HepG2 (cell line): Measurements from ENCODE around the gene SEH1L. TPM values are rescaled to one million over a fixed set of nuclear protein-coding genes. Genes with fewer than 3 reads are reported as not detected.

Experiments used
- AGO2 ChIP-seq: fragments of 200-400 bp; formaldehyde crosslinking; optimal IDR thresholded peaks from 2 replicates; pipeline ENCODE3; 2017; ENCODE audit warnings: mild to moderate bottlenecking, low read depth, low read length, moderate library complexity
- KAT2B ChIP-seq: fragments of 150-350 bp; IDR thresholded peaks from 2 replicates; pipeline ENCODE4 v1.6.1; 2014; ENCODE audit warnings: low read depth, low read length, borderline replicate concordance
- MEF2D ChIP-seq: sonication (generic); formaldehyde crosslinking; IDR thresholded peaks from 2 replicates; pipeline ENCODE4 v1.5.1; 2020; ENCODE audit warnings: mild to moderate bottlenecking, missing genetic modification reagents
- MIXL1 ChIP-seq: IDR thresholded peaks from 2 replicates; pipeline ENCODE4 v1.6.1; 2016
- MXI1 ChIP-seq: IDR thresholded peaks from 3 replicates; pipeline ENCODE4 v1.6.1; 2012; ENCODE audit warnings: low read depth, low read length, inconsistent platforms, borderline replicate concordance
- STAG1 ChIP-seq: sonication (generic); formaldehyde crosslinking; IDR thresholded peaks from 2 replicates; pipeline ENCODE4 v1.4.0; 2020; ENCODE audit warnings: missing genetic modification reagents
- ZNF205 ChIP-seq: IDR thresholded peaks from 2 replicates; pipeline ENCODE4 v1.6.1; 2018; ENCODE audit warnings: missing biosample characterization, missing genetic modification reagents
- ZNF232 ChIP-seq: sonication (generic); formaldehyde crosslinking; IDR thresholded peaks from 2 replicates; pipeline ENCODE4 v1.4.0; 2020; ENCODE audit warnings: missing genetic modification reagents, borderline replicate concordance
- ZNF263 ChIP-seq: sonication (generic); formaldehyde crosslinking; IDR thresholded peaks from 2 replicates; pipeline ENCODE4 v1.4.0; 2020; ENCODE audit warnings: missing genetic modification reagents
- polyA plus RNA-seq, 8 experiments: library from polyadenylated mRNA; depleted of rRNA in 3 of 8; stranded (reverse) in 7 of 8; unstranded in 1 of 8; fragments of >200 nt; fragmentation: Illumina TruSeq in 4 of 8; extraction: Trizol in 4 of 8; gene quantifications; 2 replicates each; pipeline versions ENCODE4 v1.2.1 to v1.2.3, GENCODE V29; 2011 to 2016; ENCODE audit warnings: low read depth in 4 of 8, missing spikeins in 1 of 8, mixed read lengths in 1 of 8; ENCODE audit not compliant: insufficient read depth in 1 of 8
- total RNA-seq, 5 experiments: library from RNA; depleted of rRNA; stranded (reverse); fragments of >200 nt; fragmentation: Illumina TruSeq; extraction: Trizol; gene quantifications; 2 replicates each; pipeline ENCODE4 v1.2.3, GENCODE V29; 2016; ENCODE audit warnings: low read depth in 1 of 5
- TF ChIP-seq, protein P1 (sequence below): IDR thresholded peaks from 2 replicates; pipeline ENCODE4 v1.6.1; 2016
- TF ChIP-seq, protein P2 (sequence below): sonication (generic); formaldehyde crosslinking; IDR thresholded peaks from 2 replicates; pipeline ENCODE4 v1.4.0; 2020; ENCODE audit warnings: missing genetic modification reagents, borderline replicate concordance
- TF ChIP-seq, protein P3 (sequence below): IDR thresholded peaks from 2 replicates; pipeline ENCODE4 v1.6.1; 2016; ENCODE audit warnings: low read depth, missing genetic modification reagents, missing compliant biosample characterization
- TF ChIP-seq, protein P4 (sequence below): sonication (generic); formaldehyde crosslinking; IDR thresholded peaks from 2 replicates; pipeline ENCODE4 v1.4.0; 2020; ENCODE audit warnings: mild to moderate bottlenecking, missing genetic modification reagents
- TF ChIP-seq, protein P5 (sequence below): sonication (generic); formaldehyde crosslinking; conservative IDR thresholded peaks from 2 replicates; pipeline ENCODE4 v1.4.0; 2020; ENCODE audit warnings: missing genetic modification reagents
- TF ChIP-seq, protein P6 (sequence below): IDR thresholded peaks from 2 replicates; pipeline ENCODE4 v1.6.1; 2016

The SEH1L gene
- total and polyA plus RNA-seq, 2 of the 13 experiments (the other 11 are each of a cell fraction or from before 2014, with no cell fraction given), result 59.6 to 63.5 TPM

DNA sequence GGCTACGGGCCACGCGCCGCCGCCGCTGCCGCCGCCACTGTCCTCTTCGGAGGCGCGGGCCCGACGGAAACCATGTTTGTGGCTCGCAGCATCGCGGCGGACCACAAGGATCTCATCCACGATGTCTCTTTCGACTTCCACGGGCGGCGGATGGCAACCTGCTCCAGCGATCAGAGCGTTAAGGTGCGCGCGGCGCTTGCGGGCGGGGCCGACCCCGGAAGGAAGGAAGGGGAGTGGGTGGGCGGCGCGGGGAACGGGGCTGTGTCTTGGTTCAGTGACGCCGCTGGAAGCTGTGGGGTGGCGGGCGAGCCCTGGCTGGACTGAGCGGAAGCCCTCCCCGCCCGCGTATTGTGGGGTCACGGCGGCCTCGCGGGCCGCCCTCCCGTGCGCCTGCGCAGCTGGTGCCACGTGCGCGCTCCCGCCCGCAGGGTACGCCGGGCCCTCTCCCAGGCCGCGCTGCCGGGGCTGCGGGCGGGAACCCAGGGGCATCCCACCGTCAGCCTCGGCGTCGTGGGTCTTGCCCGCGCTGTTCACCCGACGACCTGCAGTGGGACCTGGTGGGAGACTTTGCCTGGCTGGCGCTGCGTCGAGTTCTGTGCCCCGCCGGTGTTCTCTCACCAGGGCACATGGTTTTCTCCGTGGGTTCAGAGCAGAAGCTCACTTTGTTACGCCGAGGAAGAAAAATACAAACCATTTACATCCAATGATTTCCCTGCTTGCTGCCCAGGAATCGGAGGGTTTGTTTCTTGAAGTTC is 416 bp downstream of the SEH1L start (continued):
- TF ChIP-seq KAT2B (no peak), MXI1 (peak; percentile 88; the same call in 2 of the 3 replicates), STAG1 (no peak), MEF2D (CRISPR knock-in tag) (no peak; the same call in 1 of the 2 replicates), ZNF205 (CRISPR knock-in tag) (0 out of 2 replicates have a peak, but pooled peaks have one; percentile 18), ZNF232 (CRISPR knock-in tag) (peak; percentile 87), MIXL1 (peak; percentile 51), ZNF263 (CRISPR knock-in tag) (peak; percentile 82; the same call in 1 of the 2 replicates), AGO2 (peak; percentile 87)
- TF ChIP-seq, protein P1, sequence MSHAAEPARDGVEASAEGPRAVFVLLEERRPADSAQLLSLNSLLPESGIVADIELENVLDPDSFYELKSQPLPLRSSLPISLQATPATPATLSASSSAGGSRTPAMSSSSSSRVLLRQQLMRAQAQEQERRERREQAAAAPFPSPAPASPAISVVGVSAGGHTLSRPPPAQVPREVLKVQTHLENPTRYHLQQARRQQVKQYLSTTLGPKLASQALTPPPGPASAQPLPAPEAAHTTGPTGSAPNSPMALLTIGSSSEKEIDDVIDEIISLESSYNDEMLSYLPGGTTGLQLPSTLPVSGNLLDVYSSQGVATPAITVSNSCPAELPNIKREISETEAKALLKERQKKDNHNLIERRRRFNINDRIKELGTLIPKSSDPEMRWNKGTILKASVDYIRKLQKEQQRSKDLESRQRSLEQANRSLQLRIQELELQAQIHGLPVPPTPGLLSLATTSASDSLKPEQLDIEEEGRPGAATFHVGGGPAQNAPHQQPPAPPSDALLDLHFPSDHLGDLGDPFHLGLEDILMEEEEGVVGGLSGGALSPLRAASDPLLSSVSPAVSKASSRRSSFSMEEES (CRISPR knock-in tag), result peak; percentile 39
- TF ChIP-seq, protein P2, sequence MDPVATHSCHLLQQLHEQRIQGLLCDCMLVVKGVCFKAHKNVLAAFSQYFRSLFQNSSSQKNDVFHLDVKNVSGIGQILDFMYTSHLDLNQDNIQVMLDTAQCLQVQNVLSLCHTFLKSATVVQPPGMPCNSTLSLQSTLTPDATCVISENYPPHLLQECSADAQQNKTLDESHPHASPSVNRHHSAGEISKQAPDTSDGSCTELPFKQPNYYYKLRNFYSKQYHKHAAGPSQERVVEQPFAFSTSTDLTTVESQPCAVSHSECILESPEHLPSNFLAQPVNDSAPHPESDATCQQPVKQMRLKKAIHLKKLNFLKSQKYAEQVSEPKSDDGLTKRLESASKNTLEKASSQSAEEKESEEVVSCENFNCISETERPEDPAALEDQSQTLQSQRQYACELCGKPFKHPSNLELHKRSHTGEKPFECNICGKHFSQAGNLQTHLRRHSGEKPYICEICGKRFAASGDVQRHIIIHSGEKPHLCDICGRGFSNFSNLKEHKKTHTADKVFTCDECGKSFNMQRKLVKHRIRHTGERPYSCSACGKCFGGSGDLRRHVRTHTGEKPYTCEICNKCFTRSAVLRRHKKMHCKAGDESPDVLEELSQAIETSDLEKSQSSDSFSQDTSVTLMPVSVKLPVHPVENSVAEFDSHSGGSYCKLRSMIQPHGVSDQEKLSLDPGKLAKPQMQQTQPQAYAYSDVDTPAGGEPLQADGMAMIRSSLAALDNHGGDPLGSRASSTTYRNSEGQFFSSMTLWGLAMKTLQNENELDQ (CRISPR knock-in tag), result no peak
- TF ChIP-seq, protein P3, sequence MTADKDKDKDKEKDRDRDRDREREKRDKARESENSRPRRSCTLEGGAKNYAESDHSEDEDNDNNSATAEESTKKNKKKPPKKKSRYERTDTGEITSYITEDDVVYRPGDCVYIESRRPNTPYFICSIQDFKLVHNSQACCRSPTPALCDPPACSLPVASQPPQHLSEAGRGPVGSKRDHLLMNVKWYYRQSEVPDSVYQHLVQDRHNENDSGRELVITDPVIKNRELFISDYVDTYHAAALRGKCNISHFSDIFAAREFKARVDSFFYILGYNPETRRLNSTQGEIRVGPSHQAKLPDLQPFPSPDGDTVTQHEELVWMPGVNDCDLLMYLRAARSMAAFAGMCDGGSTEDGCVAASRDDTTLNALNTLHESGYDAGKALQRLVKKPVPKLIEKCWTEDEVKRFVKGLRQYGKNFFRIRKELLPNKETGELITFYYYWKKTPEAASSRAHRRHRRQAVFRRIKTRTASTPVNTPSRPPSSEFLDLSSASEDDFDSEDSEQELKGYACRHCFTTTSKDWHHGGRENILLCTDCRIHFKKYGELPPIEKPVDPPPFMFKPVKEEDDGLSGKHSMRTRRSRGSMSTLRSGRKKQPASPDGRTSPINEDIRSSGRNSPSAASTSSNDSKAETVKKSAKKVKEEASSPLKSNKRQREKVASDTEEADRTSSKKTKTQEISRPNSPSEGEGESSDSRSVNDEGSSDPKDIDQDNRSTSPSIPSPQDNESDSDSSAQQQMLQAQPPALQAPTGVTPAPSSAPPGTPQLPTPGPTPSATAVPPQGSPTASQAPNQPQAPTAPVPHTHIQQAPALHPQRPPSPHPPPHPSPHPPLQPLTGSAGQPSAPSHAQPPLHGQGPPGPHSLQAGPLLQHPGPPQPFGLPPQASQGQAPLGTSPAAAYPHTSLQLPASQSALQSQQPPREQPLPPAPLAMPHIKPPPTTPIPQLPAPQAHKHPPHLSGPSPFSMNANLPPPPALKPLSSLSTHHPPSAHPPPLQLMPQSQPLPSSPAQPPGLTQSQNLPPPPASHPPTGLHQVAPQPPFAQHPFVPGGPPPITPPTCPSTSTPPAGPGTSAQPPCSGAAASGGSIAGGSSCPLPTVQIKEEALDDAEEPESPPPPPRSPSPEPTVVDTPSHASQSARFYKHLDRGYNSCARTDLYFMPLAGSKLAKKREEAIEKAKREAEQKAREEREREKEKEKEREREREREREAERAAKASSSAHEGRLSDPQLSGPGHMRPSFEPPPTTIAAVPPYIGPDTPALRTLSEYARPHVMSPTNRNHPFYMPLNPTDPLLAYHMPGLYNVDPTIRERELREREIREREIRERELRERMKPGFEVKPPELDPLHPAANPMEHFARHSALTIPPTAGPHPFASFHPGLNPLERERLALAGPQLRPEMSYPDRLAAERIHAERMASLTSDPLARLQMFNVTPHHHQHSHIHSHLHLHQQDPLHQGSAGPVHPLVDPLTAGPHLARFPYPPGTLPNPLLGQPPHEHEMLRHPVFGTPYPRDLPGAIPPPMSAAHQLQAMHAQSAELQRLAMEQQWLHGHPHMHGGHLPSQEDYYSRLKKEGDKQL (CRISPR knock-in tag), result no peak
- TF ChIP-seq, protein P4, sequence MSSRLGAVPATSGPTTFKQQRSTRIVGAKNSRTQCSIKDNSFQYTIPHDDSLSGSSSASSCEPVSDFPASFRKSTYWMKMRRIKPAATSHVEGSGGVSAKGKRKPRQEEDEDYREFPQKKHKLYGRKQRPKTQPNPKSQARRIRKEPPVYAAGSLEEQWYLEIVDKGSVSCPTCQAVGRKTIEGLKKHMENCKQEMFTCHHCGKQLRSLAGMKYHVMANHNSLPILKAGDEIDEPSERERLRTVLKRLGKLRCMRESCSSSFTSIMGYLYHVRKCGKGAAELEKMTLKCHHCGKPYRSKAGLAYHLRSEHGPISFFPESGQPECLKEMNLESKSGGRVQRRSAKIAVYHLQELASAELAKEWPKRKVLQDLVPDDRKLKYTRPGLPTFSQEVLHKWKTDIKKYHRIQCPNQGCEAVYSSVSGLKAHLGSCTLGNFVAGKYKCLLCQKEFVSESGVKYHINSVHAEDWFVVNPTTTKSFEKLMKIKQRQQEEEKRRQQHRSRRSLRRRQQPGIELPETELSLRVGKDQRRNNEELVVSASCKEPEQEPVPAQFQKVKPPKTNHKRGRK, result no peak
- TF ChIP-seq, protein P5, sequence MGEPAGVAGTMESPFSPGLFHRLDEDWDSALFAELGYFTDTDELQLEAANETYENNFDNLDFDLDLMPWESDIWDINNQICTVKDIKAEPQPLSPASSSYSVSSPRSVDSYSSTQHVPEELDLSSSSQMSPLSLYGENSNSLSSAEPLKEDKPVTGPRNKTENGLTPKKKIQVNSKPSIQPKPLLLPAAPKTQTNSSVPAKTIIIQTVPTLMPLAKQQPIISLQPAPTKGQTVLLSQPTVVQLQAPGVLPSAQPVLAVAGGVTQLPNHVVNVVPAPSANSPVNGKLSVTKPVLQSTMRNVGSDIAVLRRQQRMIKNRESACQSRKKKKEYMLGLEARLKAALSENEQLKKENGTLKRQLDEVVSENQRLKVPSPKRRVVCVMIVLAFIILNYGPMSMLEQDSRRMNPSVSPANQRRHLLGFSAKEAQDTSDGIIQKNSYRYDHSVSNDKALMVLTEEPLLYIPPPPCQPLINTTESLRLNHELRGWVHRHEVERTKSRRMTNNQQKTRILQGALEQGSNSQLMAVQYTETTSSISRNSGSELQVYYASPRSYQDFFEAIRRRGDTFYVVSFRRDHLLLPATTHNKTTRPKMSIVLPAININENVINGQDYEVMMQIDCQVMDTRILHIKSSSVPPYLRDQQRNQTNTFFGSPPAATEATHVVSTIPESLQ (CRISPR knock-in tag), result 0 out of 2 replicates have a peak, but pooled peaks have one; percentile 44
- TF ChIP-seq, protein P6, sequence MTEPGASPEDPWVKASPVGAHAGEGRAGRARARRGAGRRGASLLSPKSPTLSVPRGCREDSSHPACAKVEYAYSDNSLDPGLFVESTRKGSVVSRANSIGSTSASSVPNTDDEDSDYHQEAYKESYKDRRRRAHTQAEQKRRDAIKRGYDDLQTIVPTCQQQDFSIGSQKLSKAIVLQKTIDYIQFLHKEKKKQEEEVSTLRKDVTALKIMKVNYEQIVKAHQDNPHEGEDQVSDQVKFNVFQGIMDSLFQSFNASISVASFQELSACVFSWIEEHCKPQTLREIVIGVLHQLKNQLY (CRISPR knock-in tag), result 0 out of 2 replicates have a peak, but pooled peaks have one; percentile 14
